ENCODE data around the gene PAK4. TPM values are rescaled to one million over a fixed set of nuclear protein-coding genes. Genes with fewer than 3 reads are reported as not detected.

PAK4 gene
- total and polyA plus RNA-seq, 3 donors from 2014 or later, result 61.0 to 88.3 (median 84.3) TPM

- Histone ChIP-seq H3K4me3 (no peak overlapping the region), H3K9me3 (no peaks in the 10 kb centered on the region), H3K36me3 (ENCODE audit: low read depth, missing control alignments) (no peaks in the 10 kb centered on the region), H3K4me1 (no peaks in the 10 kb centered on the region), H3K27ac (no peak overlapping the region), H3K27me3 (no peaks in the 10 kb centered on the region)
- intact Hi-C loops (cut with DNase I; ENCODE audit: low total_unique reads), result no loop called here
- WGBS, 2 donors, result 79 to 84% methylated on average over 15 to 16 of the region's 16 CpGs
- DNase-seq, result no peak
- no peak for TF ChIP-seq CTCF (IDR thresholded peaks at IDR 0.05)
- TF ChIP-seq POLR2A (IDR thresholded peaks at IDR 0.05), result no peak
These were observed 48.6 kb downstream of the PAK4 start for GRCh38 chr19:39174142-39174541.

- WGBS, 2 donors, result 77 to 91% methylated on average over 16 to 42 of the region's 43 CpGs
- no peaks in the 10 kb centered on the region for H3K27me3 ChIP-seq
- DNase-seq, result no peak
- H3K4me1 ChIP-seq, result no peaks in the 10 kb centered on the region
- H3K36me3 ChIP-seq (ENCODE audit: low read depth, missing control alignments), result no peaks in the 10 kb centered on the region
- no peak overlapping the region for H3K4me3 ChIP-seq
- H3K27ac ChIP-seq, result no peak overlapping the region
- TF ChIP-seq POLR2A (IDR thresholded peaks at IDR 0.05), result no peak
- TF ChIP-seq CTCF (IDR thresholded peaks at IDR 0.05), result no peak
- no peaks in the 10 kb centered on the region for H3K9me3 ChIP-seq
- intact Hi-C loops (cut with DNase I; ENCODE audit: low total_unique reads), result no loop called here
These were observed 49.3 kb downstream of the PAK4 start for GRCh38 chr19:39174558-39175544.

GRCh38 chr19:39175564-39175963, 50.0 kb downstream of the PAK4 start:
- TF ChIP-seq CTCF (IDR thresholded peaks at IDR 0.05), result no peak
- no peak for TF ChIP-seq POLR2A (IDR thresholded peaks at IDR 0.05)
- Histone ChIP-seq H3K4me3 (no peak overlapping the region), H3K4me1 (no peaks in the 10 kb centered on the region)

GRCh38 chr19:39177110-39177699, 51.6 kb downstream of the PAK4 start:
- Histone ChIP-seq H3K9me3 (no peaks in the 10 kb centered on the region), H3K4me3 (no peak overlapping the region), H3K4me1 (no peaks in the 10 kb centered on the region), H3K36me3 (ENCODE audit: low read depth, missing control alignments) (no peaks in the 10 kb centered on the region), H3K27me3 (no peaks in the 10 kb centered on the region), H3K27ac (no peak overlapping the region)
- intact Hi-C loops (cut with DNase I; ENCODE audit: low total_unique reads), result no loop called here
- no peak for TF ChIP-seq CTCF (IDR thresholded peaks at IDR 0.05)
- TF ChIP-seq POLR2A (IDR thresholded peaks at IDR 0.05), result no peak
- WGBS, 2 donors, result 91 to 100% methylated on average over 5 to 10 of the region's 10 CpGs
- peak; percentile 38 for DNase-seq

More at GRCh38 chr19:39175564-39175963, 50.0 kb downstream of the PAK4 start:
- Histone ChIP-seq H3K36me3 (ENCODE audit: low read depth, missing control alignments) (no peaks in the 10 kb centered on the region), H3K27ac (no peak overlapping the region), H3K27me3 (no peaks in the 10 kb centered on the region), H3K9me3 (no peaks in the 10 kb centered on the region)
- intact Hi-C loops (cut with DNase I; ENCODE audit: low total_unique reads), result no loop called here
- 94 to 96% methylated on average over 2 to 7 of the region's 7 CpGs for WGBS, 2 donors
- no peak for DNase-seq
